ENCODE measurements around the gene GLYAT.

Gene GLYAT

DNA sequence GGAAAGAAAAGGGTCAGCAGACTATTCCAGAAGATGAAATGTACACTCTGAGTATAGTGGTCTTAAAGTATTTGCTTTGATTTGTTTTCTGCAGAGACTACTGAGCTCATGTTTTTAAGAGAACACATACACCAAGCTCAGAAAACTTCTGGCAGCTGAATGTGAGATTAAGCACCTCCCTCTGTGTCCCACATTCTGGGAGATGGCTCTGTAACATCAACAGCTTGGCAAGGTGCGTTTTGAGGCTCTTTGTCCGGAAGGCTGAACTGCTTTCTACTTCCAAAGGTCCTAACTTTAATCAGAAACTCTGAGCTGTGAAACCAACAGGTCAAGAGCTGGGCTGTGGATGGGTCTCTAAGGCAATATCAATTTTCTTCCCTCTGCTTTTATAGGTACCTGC is 36.4 kb upstream of the GLYAT start:
- in situ Hi-C loops (cut with HindIII; ENCODE audit: low sequenced_read_pairs) = no loop called here
- no peak overlapping the region for H3K4me3 ChIP-seq (ENCODE audit: low read depth, low read length)
- DNase-seq (ENCODE audit: low read depth) = no peak
- TF ChIP-seq, protein P1, sequence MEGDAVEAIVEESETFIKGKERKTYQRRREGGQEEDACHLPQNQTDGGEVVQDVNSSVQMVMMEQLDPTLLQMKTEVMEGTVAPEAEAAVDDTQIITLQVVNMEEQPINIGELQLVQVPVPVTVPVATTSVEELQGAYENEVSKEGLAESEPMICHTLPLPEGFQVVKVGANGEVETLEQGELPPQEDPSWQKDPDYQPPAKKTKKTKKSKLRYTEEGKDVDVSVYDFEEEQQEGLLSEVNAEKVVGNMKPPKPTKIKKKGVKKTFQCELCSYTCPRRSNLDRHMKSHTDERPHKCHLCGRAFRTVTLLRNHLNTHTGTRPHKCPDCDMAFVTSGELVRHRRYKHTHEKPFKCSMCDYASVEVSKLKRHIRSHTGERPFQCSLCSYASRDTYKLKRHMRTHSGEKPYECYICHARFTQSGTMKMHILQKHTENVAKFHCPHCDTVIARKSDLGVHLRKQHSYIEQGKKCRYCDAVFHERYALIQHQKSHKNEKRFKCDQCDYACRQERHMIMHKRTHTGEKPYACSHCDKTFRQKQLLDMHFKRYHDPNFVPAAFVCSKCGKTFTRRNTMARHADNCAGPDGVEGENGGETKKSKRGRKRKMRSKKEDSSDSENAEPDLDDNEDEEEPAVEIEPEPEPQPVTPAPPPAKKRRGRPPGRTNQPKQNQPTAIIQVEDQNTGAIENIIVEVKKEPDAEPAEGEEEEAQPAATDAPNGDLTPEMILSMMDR (IDR thresholded peaks at IDR 0.05; ENCODE audit: low read depth, low read length, missing control alignments) = no peak

DNA sequence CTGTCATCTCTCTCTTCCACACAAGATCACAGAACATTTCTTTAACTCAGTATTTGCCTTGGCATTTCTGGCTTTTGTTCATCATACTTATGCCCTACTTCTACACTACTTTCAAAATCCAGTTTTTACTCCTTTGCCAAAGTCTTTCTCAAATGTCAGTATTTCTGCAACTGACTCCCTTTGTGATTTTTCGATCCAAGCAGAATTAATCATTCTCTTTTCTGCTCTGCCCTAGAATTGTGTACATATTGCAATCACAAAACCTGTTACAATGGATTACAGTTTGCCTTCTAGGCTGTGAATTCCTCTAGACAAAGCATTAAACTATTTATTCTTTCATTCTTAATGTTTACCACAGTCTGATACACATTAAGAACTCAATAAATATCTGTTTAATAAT is 33.3 kb upstream of the GLYAT start:
- TF ChIP-seq, protein P1 (IDR thresholded peaks at IDR 0.05; ENCODE audit: low read depth, low read length, missing control alignments) = no peak
- in situ Hi-C loops (cut with HindIII; ENCODE audit: low sequenced_read_pairs) = no loop called here
- no peak overlapping the region for H3K4me3 ChIP-seq (ENCODE audit: low read depth, low read length)
- DNase-seq (ENCODE audit: low read depth) = no peak

DNA sequence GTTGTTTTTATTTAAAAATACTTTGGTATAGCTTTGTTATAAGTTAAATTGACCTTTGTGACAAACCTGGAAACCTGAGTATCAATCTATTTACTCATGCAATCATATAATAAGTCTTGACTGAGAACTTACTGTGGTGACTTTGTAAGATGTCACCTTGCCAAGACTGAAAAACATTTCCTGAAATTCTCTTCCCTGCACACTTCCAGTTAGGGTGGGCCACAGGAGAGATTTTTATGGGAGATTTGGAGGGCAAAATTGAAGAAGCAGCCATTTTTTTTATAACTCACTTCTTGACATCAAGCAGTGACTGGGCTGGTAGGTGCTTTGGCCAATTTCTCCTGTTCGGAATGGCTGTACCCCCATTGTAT is 31.4 kb upstream of the GLYAT start:
- H3K4me3 ChIP-seq (ENCODE audit: low read depth, low read length) = no peak overlapping the region
- DNase-seq (ENCODE audit: low read depth) = no peak
- in situ Hi-C loops (cut with HindIII; ENCODE audit: low sequenced_read_pairs) = no loop called here
- TF ChIP-seq, protein P1 (IDR thresholded peaks at IDR 0.05; ENCODE audit: low read depth, low read length, missing control alignments) = no peak

DNA sequence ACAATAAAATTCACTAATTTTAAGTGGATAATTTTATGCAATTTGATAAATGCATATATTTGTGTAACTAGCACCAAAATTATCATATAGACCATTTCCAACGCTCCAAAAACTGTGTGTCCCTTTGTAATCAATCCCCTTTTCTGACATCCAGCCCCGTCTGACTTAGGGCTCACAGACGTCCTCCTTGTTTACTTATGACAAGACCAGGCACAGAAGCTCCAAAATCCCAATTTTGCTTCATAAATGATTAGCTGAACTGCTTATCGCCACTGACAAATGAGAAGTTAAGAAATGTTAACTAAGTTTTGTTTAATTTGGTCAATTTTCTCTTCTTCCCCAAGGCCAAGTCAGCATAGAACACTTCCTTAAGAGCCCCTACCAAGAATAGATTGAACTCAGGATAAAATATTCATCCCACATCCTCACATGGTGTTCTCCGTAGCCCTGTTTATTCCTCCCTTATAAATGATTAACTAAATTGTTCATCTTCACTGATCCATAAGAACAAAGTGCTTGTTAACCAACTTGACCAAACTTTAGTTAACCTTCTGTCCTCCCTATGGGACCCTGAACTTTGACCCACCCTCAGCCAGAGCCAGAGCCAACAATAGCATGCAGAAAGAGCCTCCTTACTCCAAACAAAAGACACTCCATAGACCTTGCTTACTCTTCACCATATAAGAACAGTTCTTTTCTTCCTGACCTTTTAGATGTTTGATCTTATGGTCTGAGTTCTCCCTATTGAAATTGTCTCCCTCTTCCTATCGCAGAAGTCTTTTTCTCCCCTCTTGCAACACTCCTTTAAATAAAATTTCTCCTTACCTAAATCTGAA is 30.8 kb upstream of the GLYAT start:
- in situ Hi-C loops (cut with HindIII; ENCODE audit: low sequenced_read_pairs) = no loop called here
- DNase-seq (ENCODE audit: low read depth) = no peak
- TF ChIP-seq, protein P1 (IDR thresholded peaks at IDR 0.05; ENCODE audit: low read depth, low read length, missing control alignments) = no peak
- H3K4me3 ChIP-seq (ENCODE audit: low read depth, low read length) = no peak overlapping the region

DNA sequence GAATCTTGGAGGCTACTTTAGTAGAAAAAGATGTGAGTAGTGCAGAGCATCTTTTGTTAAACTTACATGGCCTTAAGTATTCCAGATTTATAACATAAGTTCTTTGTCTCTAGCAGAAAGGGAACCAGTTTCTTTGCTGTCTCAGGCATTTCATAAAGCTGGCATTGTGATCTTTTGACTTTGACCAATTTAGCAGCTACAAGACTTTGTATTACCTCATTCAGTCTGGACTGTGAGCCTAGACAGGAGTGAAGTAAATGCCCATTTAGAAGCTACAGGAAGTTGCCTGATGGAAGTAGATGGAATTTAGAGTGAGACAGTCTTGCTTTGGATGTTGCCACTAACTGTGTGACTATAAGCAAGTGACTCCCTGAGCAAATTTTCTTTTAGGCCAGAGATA is 25.7 kb upstream of the GLYAT start:
- DNase-seq (ENCODE audit: low read depth) = no peak
- in situ Hi-C loops (cut with HindIII; ENCODE audit: low sequenced_read_pairs) = no loop called here

DNA sequence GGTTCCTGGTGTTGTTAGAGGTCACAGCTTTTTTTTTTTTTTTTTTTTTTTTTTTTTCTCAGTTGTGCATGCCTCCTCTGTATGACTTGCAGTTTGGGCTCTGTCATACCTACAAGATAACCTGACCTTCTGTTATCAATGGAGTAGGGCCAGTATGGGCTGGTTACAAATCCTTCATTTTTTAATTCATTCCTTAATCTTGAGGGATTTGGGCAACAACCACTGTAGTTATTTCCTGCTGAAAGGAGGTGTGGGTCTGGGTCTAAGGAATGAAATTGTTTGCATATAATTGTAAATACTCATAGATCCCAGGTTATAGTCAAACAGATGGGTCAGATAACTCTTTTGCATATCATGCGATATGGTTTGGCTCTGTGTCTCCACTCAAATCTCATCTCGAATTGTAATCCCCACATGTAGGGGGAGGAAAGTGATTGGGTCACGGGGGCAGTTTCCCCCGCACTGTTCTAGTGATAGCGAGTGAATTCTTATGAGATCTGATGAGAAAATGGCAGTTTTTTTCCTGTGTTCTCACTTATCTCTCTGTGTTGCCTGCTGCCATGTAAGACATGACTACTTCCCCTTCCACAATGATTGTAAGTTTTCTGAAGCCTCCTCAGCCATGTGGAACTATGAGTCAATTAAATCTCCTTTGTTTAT is 14.1 kb upstream of the GLYAT start:
- no peak overlapping the region for H3K4me3 ChIP-seq (ENCODE audit: low read depth, low read length)
- DNase-seq (ENCODE audit: low read depth) = no peak
- TF ChIP-seq, protein P1 (IDR thresholded peaks at IDR 0.05; ENCODE audit: low read depth, low read length, missing control alignments) = no peak
- in situ Hi-C loops (cut with HindIII; ENCODE audit: low sequenced_read_pairs) = no loop called here

More for the DNA sequence above, 25.7 kb upstream of the GLYAT start:
- no peak overlapping the region for H3K4me3 ChIP-seq (ENCODE audit: low read depth, low read length)
- TF ChIP-seq, protein P1 (IDR thresholded peaks at IDR 0.05; ENCODE audit: low read depth, low read length, missing control alignments) = no peak
